Measurements from ENCODE around the gene GALNT8.
A peak's percentile ranks its signal among the peaks of the same experiment; 100 is the strongest.

GALNT8 gene

GRCh38 chr12:4802841-4803240 is 82.6 kb downstream of the GALNT8 start:
- DNase-seq: no peak

- no peak for DNase-seq
Observed at GRCh38 chr12:4806439-4807115, 86.4 kb downstream of the GALNT8 start.

- DNase-seq: peak; percentile 17
Observed at GRCh38 chr12:4807116-4807783, 87.0 kb downstream of the GALNT8 start.

- DNase-seq: no peak
Observed at GRCh38 chr12:4807813-4808212, 87.6 kb downstream of the GALNT8 start.

- peak; percentile 56 for DNase-seq
Observed at GRCh38 chr12:4809013-4809448, 88.8 kb downstream of the GALNT8 start.

GRCh38 chr12:4809449-4810218 is 89.4 kb downstream of the GALNT8 start:
- peak; percentile 34 for DNase-seq

GRCh38 chr12:4810219-4810671 is 90.0 kb downstream of the GALNT8 start:
- no peak for DNase-seq

- no peak for DNase-seq
Observed at GRCh38 chr12:4812624-4813327, 92.6 kb downstream of the GALNT8 start.

- no peak for DNase-seq
Observed at GRCh38 chr12:4813741-4814140, 93.5 kb downstream of the GALNT8 start.

- no peak for DNase-seq
Observed at GRCh38 chr12:4814485-4814884, 94.3 kb downstream of the GALNT8 start.

GRCh38 chr12:4816744-4817525 is 96.7 kb downstream of the GALNT8 start:
- no peak for DNase-seq

- no peak for DNase-seq
Observed at GRCh38 chr12:4817880-4818279, 97.7 kb downstream of the GALNT8 start.

GRCh38 chr12:4819654-4820053 is 99.5 kb downstream of the GALNT8 start:
- DNase-seq: no peak

GRCh38 chr12:4820971-4821370 is 100.8 kb downstream of the GALNT8 start:
- DNase-seq: no peak
